ENCODE results near the gene CUEDC2. TPM values are rescaled to one million over a fixed set of nuclear protein-coding genes. Genes with fewer than 3 reads are reported as not detected.
A peak's percentile ranks its signal among the peaks of the same experiment; 100 is the strongest.

Gene CUEDC2
- total RNA-seq, 4 donors from 2014 or later = 5.2 to 35.2 (median 33.5) TPM

- Histone ChIP-seq H3K27me3 (no peaks in the 10 kb centered on the region), H3K9me3 (no peaks in the 10 kb centered on the region), H3K4me3 (peak overlapping the region in 1 of 4 donors; percentile 34), H3K27ac (peak overlapping the region in 2 of 4 donors; percentile 1 to 24), H3K36me3 (no peaks in the 10 kb centered on the region), H3K4me1 (peaks cover 11 to 32% (median 21%) of the 10 kb centered on the region in 4 donors)
- TF ChIP-seq CTCF (IDR thresholded peaks at IDR 0.05) (no peak), POLR2A (IDR thresholded peaks at IDR 0.05) (no peak), POLR2AphosphoS5 (IDR thresholded peaks at IDR 0.05) (no peak)
- in situ Hi-C loops (cut with MboI; ENCODE audit: low pct_ligation_motif_present in 1 of 4, low pct_unique_long_range_greater_than_20kb in 1 of 4, low sequenced_read_pairs in 3 of 4) (no loop called here), intact Hi-C loops (cut with DNase I; ENCODE audit: low total_unique reads) (no loop called here)
- no peak for DNase-seq
- WGBS, 2 donors (ENCODE audit: low coverage in 1 of 2) = 60 to 66% methylated on average over 1 to 6 of the region's 6 CpGs
Observed at GRCh38 chr10:102462512-102463054, 30.2 kb upstream of the CUEDC2 start.

- peaks cover 11 to 30% (median 21%) of the 10 kb centered on the region in 4 donors for H3K4me1 ChIP-seq
- intact Hi-C loops (cut with DNase I; ENCODE audit: low total_unique reads) = no loop called here
- peak overlapping the region; percentile 23 to 47 (median 37) for H3K27ac ChIP-seq
Observed at GRCh38 chr10:102461187-102462054, 29.0 kb upstream of the CUEDC2 start.

GRCh38 chr10:102460836-102461186, 28.4 kb upstream of the CUEDC2 start:
- in situ Hi-C loops (cut with MboI; ENCODE audit: low pct_ligation_motif_present in 1 of 4, low pct_unique_long_range_greater_than_20kb in 1 of 4, low sequenced_read_pairs in 3 of 4) = no loop called here
- no peak for TF ChIP-seq POLR2AphosphoS5 (IDR thresholded peaks at IDR 0.05)
- no peak for TF ChIP-seq POLR2A (IDR thresholded peaks at IDR 0.05)
- no peak for TF ChIP-seq EP300 (IDR thresholded peaks at IDR 0.05; ENCODE audit: low read depth)
- no peak for TF ChIP-seq CTCF (IDR thresholded peaks at IDR 0.05)
- Histone ChIP-seq H3K27ac (peak overlapping the region; percentile 23 to 47 (median 37)), H3K4me3 (peak overlapping the region; percentile 26 to 66 (median 56)), H3K36me3 (no peaks in the 10 kb centered on the region), H3K4me1 (peaks cover 11 to 30% (median 21%) of the 10 kb centered on the region in 4 donors), H3K9me3 (no peaks in the 10 kb centered on the region), H3K27me3 (no peaks in the 10 kb centered on the region)
- intact Hi-C loops (cut with DNase I; ENCODE audit: low total_unique reads) = no loop called here
- DNase-seq = no peak
- WGBS, 2 donors (ENCODE audit: low coverage in 1 of 2) = 12 to 13% methylated on average over 3 to 8 of the region's 8 CpGs

More at GRCh38 chr10:102461187-102462054, 29.0 kb upstream of the CUEDC2 start:
- peak; percentile 97 for DNase-seq
- H3K9me3 ChIP-seq = no peaks in the 10 kb centered on the region
- TF ChIP-seq CTCF (IDR thresholded peaks at IDR 0.05) = no peak
- TF ChIP-seq EP300 (IDR thresholded peaks at IDR 0.05; ENCODE audit: low read depth) = no peak
- TF ChIP-seq POLR2AphosphoS5 (IDR thresholded peaks at IDR 0.05) = peak in 2 of 3 donors; percentile 54 to 60
- TF ChIP-seq POLR2A (IDR thresholded peaks at IDR 0.05) = peak; percentile 46
- no peaks in the 10 kb centered on the region for H3K27me3 ChIP-seq
- WGBS, 2 donors (ENCODE audit: low coverage in 1 of 2) = 4% methylated on average over 52 of the region's 54 CpGs; no CpG with 5 or more reads in 1 of the 2 donors
- no peaks in the 10 kb centered on the region for H3K36me3 ChIP-seq
- in situ Hi-C loops (cut with MboI; ENCODE audit: low pct_ligation_motif_present in 1 of 4, low pct_unique_long_range_greater_than_20kb in 1 of 4, low sequenced_read_pairs in 3 of 4) = no loop called here
- H3K4me3 ChIP-seq = peak overlapping the region; percentile 26 to 66 (median 56)

GRCh38 chr10:102458656-102459055, 26.3 kb upstream of the CUEDC2 start:
- H3K36me3 ChIP-seq = no peaks in the 10 kb centered on the region
- H3K27ac ChIP-seq = no peak overlapping the region
- no peak for TF ChIP-seq POLR2A (IDR thresholded peaks at IDR 0.05)
- no peak for TF ChIP-seq EP300 (IDR thresholded peaks at IDR 0.05; ENCODE audit: low read depth)
- TF ChIP-seq POLR2AphosphoS5 (IDR thresholded peaks at IDR 0.05) = no peak
- no peak for TF ChIP-seq CTCF (IDR thresholded peaks at IDR 0.05)
- intact Hi-C loops (cut with DNase I; ENCODE audit: low total_unique reads) = no loop called here
- DNase-seq = no peak
- no peak overlapping the region for H3K4me3 ChIP-seq
- in situ Hi-C loops (cut with MboI; ENCODE audit: low pct_ligation_motif_present in 1 of 4, low pct_unique_long_range_greater_than_20kb in 1 of 4, low sequenced_read_pairs in 3 of 4) = no loop called here
- 74 to 79% methylated on average over 4 of the region's 4 CpGs for WGBS, 2 donors (ENCODE audit: low coverage in 1 of 2)
- H3K4me1 ChIP-seq = peaks cover 11 to 28% (median 21%) of the 10 kb centered on the region in 4 donors
- H3K9me3 ChIP-seq = no peaks in the 10 kb centered on the region
- H3K27me3 ChIP-seq = no peaks in the 10 kb centered on the region

Data from transverse colon (tissue), 4 donors.